GM12874 (cell line): ENCODE results near the gene CNGB1.
A peak's percentile ranks its signal among the peaks of the same experiment; 100 is the strongest.

Experiments used
- CTCF ChIP-seq: IDR thresholded peaks from 2 replicates; pipeline ENCODE4 v1.5.1; 2011; ENCODE audit warnings: low read depth, mild to moderate bottlenecking, control low read depth, low read length, moderate library complexity; ENCODE audit not compliant: insufficient read depth

CNGB1 gene

GRCh38 chr16:57995721-57996405 lies 24.9 kb upstream of the CNGB1 start:
- TF ChIP-seq CTCF = no peak

GRCh38 chr16:57994778-57995177 lies 23.9 kb upstream of the CNGB1 start:
- TF ChIP-seq CTCF = peak; percentile 46

- TF ChIP-seq CTCF = no peak
These were observed 23.4 kb upstream of the CNGB1 start for GRCh38 chr16:57994361-57994760.

- TF ChIP-seq CTCF = no peak
These were observed 23.0 kb upstream of the CNGB1 start for GRCh38 chr16:57993897-57994296.

- TF ChIP-seq CTCF = no peak
These were observed 22.5 kb upstream of the CNGB1 start for GRCh38 chr16:57993438-57993837.

GRCh38 chr16:57992084-57992483 lies 21.2 kb upstream of the CNGB1 start:
- no peak for TF ChIP-seq CTCF

GRCh38 chr16:57991551-57992059 lies 20.7 kb upstream of the CNGB1 start:
- TF ChIP-seq CTCF = no peak

GRCh38 chr16:57988929-57989328 lies 18.0 kb upstream of the CNGB1 start:
- TF ChIP-seq CTCF = no peak
